WTC11 (cell line): ENCODE data around the gene LRRC18.

ENCODE experiments used
- AFF4 ChIP-seq: sonication (generic); formaldehyde crosslinking; IDR thresholded peaks from 2 replicates; pipeline ENCODE4 v1.8.1; 2023; ENCODE audit warnings: mild to moderate bottlenecking, missing genetic modification reagents, borderline replicate concordance
- ATF3 ChIP-seq: sonication (generic); formaldehyde crosslinking; conservative IDR thresholded peaks from 2 replicates; pipeline ENCODE4 v1.8.1; 2022; ENCODE audit warnings: mild to moderate bottlenecking, missing genetic modification reagents
- CBFB ChIP-seq: sonication (generic); formaldehyde crosslinking; IDR thresholded peaks from 2 replicates; pipeline ENCODE4 v1.8.1; 2022; ENCODE audit warnings: mild to moderate bottlenecking, low read depth, missing genetic modification reagents
- IRF2 ChIP-seq: sonication (generic); formaldehyde crosslinking; IDR thresholded peaks from 2 replicates; pipeline ENCODE4 v1.8.0; 2022; ENCODE audit warnings: low read depth, missing genetic modification reagents, borderline replicate concordance
- MXD4 ChIP-seq: fragments of 250-450 bp; sonication (Bioruptor Pico); IDR thresholded peaks from 2 replicates; pipeline ENCODE4 v1.8.0; 2021; ENCODE audit warnings: mild to moderate bottlenecking, moderate library complexity, borderline replicate concordance
- NR3C1 ChIP-seq: sonication (generic); formaldehyde crosslinking; conservative IDR thresholded peaks from 2 replicates; pipeline ENCODE4 v1.8.1; 2023; ENCODE audit warnings: low read depth, mild to moderate bottlenecking, missing genetic modification reagents
- TF ChIP-seq, protein P1 (sequence below): sonication (generic); formaldehyde crosslinking; IDR thresholded peaks from 2 replicates; pipeline ENCODE4 v1.8.0; 2022; ENCODE audit warnings: mild to moderate bottlenecking, missing genetic modification reagents
- TF ChIP-seq, protein P2 (sequence below): fragments of 200-600 bp; IDR thresholded peaks from 2 replicates; pipeline ENCODE4 v1.8.0; 2022; ENCODE audit warnings: antibody characterized with exemption

- TF ChIP-seq CBFB (CRISPR knock-in tag) (no peak), ATF3 (CRISPR knock-in tag) (no peak), IRF2 (CRISPR knock-in tag) (no peak), AFF4 (CRISPR knock-in tag) (no peak), NR3C1 (CRISPR knock-in tag) (no peak), MXD4 (CRISPR knock-in tag) (no peak)
- TF ChIP-seq, protein P1, sequence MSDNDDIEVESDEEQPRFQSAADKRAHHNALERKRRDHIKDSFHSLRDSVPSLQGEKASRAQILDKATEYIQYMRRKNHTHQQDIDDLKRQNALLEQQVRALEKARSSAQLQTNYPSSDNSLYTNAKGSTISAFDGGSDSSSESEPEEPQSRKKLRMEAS (CRISPR knock-in tag): no peak
- TF ChIP-seq, protein P2, sequence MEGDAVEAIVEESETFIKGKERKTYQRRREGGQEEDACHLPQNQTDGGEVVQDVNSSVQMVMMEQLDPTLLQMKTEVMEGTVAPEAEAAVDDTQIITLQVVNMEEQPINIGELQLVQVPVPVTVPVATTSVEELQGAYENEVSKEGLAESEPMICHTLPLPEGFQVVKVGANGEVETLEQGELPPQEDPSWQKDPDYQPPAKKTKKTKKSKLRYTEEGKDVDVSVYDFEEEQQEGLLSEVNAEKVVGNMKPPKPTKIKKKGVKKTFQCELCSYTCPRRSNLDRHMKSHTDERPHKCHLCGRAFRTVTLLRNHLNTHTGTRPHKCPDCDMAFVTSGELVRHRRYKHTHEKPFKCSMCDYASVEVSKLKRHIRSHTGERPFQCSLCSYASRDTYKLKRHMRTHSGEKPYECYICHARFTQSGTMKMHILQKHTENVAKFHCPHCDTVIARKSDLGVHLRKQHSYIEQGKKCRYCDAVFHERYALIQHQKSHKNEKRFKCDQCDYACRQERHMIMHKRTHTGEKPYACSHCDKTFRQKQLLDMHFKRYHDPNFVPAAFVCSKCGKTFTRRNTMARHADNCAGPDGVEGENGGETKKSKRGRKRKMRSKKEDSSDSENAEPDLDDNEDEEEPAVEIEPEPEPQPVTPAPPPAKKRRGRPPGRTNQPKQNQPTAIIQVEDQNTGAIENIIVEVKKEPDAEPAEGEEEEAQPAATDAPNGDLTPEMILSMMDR: no peak
Measured at GRCh38 chr10:48946891-48947500, 7.4 kb upstream of the LRRC18 start.
